ENCODE measurements around the gene ITGB7.

ITGB7 gene

GRCh38 chr12:53221203-53222080 lies 14.4 kb upstream of the ITGB7 start (continued):
- TF ChIP-seq CTCF (tag by site-specific recombination; IDR thresholded peaks at IDR 0.05) (peak; percentile 90), ZNF112 (tag by site-specific recombination; IDR thresholded peaks at IDR 0.05) (no peak), ZNF223 (tag by site-specific recombination; IDR thresholded peaks at IDR 0.05) (no peak), ZBTB17 (tag by site-specific recombination; IDR thresholded peaks at IDR 0.05) (peak; percentile 77), ZNF140 (tag by site-specific recombination; IDR thresholded peaks at IDR 0.05) (no peak), ZNF335 (tag by site-specific recombination; conservative IDR thresholded peaks at IDR 0.05) (peak; percentile 82), GLI4 (tag by site-specific recombination; IDR thresholded peaks at IDR 0.05) (0 out of 2 replicates have a peak, but pooled peaks have one; percentile 27), KLF10 (tag by site-specific recombination; IDR thresholded peaks at IDR 0.05) (0 out of 2 replicates have a peak, but pooled peaks have one; percentile 35), GLIS2 (tag by site-specific recombination; IDR thresholded peaks at IDR 0.05) (peak; percentile 91), PRDM4 (tag by site-specific recombination; IDR thresholded peaks at IDR 0.05) (0 out of 2 replicates have a peak, but pooled peaks have one; percentile 7), ZNF433 (tag by site-specific recombination; IDR thresholded peaks at IDR 0.05; ENCODE audit: low read depth) (no peak), SP7 (tag by site-specific recombination; IDR thresholded peaks at IDR 0.05) (peak; percentile 69), SALL2 (tag by site-specific recombination; IDR thresholded peaks at IDR 0.05; ENCODE audit: borderline replicate concordance) (no peak), ZNF266 (tag by site-specific recombination; IDR thresholded peaks at IDR 0.05; ENCODE audit: low read depth) (no peak), ZNF341 (tag by site-specific recombination; IDR thresholded peaks at IDR 0.05; ENCODE audit: low read depth) (peak; percentile 95), ZIC2 (tag by site-specific recombination; IDR thresholded peaks at IDR 0.05) (no peak; the same call in 1 of the 2 replicates), GLIS1 (tag by site-specific recombination; IDR thresholded peaks at IDR 0.05) (peak; percentile 69), ZNF488 (tag by site-specific recombination; IDR thresholded peaks at IDR 0.05) (no peak), ZNF629 (tag by site-specific recombination; IDR thresholded peaks at IDR 0.05) (peak; percentile 42), TRIM28 (IDR thresholded peaks at IDR 0.05; ENCODE audit: borderline replicate concordance, low read length) (0 out of 2 replicates have a peak, but pooled peaks have one; percentile 30), FEZF1 (tag by site-specific recombination; IDR thresholded peaks at IDR 0.05) (no peak), ZNF132 (tag by site-specific recombination; IDR thresholded peaks at IDR 0.05; ENCODE audit: borderline replicate concordance) (no peak), ZFP37 (tag by site-specific recombination; IDR thresholded peaks at IDR 0.05) (0 out of 2 replicates have a peak, but pooled peaks have one; percentile 54)
- TF ChIP-seq, protein P1, sequence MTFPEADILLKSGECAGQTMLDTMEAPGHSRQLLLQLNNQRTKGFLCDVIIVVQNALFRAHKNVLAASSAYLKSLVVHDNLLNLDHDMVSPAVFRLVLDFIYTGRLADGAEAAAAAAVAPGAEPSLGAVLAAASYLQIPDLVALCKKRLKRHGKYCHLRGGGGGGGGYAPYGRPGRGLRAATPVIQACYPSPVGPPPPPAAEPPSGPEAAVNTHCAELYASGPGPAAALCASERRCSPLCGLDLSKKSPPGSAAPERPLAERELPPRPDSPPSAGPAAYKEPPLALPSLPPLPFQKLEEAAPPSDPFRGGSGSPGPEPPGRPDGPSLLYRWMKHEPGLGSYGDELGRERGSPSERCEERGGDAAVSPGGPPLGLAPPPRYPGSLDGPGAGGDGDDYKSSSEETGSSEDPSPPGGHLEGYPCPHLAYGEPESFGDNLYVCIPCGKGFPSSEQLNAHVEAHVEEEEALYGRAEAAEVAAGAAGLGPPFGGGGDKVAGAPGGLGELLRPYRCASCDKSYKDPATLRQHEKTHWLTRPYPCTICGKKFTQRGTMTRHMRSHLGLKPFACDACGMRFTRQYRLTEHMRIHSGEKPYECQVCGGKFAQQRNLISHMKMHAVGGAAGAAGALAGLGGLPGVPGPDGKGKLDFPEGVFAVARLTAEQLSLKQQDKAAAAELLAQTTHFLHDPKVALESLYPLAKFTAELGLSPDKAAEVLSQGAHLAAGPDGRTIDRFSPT (tag by site-specific recombination; IDR thresholded peaks at IDR 0.05): peak; percentile 89
- TF ChIP-seq, protein P2, sequence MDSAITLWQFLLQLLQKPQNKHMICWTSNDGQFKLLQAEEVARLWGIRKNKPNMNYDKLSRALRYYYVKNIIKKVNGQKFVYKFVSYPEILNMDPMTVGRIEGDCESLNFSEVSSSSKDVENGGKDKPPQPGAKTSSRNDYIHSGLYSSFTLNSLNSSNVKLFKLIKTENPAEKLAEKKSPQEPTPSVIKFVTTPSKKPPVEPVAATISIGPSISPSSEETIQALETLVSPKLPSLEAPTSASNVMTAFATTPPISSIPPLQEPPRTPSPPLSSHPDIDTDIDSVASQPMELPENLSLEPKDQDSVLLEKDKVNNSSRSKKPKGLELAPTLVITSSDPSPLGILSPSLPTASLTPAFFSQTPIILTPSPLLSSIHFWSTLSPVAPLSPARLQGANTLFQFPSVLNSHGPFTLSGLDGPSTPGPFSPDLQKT (IDR thresholded peaks at IDR 0.05; ENCODE audit: borderline replicate concordance, low read depth, low read length): no peak
- TF ChIP-seq, protein P3, sequence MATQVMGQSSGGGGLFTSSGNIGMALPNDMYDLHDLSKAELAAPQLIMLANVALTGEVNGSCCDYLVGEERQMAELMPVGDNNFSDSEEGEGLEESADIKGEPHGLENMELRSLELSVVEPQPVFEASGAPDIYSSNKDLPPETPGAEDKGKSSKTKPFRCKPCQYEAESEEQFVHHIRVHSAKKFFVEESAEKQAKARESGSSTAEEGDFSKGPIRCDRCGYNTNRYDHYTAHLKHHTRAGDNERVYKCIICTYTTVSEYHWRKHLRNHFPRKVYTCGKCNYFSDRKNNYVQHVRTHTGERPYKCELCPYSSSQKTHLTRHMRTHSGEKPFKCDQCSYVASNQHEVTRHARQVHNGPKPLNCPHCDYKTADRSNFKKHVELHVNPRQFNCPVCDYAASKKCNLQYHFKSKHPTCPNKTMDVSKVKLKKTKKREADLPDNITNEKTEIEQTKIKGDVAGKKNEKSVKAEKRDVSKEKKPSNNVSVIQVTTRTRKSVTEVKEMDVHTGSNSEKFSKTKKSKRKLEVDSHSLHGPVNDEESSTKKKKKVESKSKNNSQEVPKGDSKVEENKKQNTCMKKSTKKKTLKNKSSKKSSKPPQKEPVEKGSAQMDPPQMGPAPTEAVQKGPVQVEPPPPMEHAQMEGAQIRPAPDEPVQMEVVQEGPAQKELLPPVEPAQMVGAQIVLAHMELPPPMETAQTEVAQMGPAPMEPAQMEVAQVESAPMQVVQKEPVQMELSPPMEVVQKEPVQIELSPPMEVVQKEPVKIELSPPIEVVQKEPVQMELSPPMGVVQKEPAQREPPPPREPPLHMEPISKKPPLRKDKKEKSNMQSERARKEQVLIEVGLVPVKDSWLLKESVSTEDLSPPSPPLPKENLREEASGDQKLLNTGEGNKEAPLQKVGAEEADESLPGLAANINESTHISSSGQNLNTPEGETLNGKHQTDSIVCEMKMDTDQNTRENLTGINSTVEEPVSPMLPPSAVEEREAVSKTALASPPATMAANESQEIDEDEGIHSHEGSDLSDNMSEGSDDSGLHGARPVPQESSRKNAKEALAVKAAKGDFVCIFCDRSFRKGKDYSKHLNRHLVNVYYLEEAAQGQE (tag by site-specific recombination; IDR thresholded peaks at IDR 0.05): peak; percentile 70
